GM23338 (cell line): ENCODE data around the gene CCL15. TPM values are rescaled to one million over a fixed set of nuclear protein-coding genes. Genes with fewer than 3 reads are reported as not detected.

Source experiments
- ATAC-seq: fragments of 200-7000 bp; cut with Tn5 transposase; 3 replicates; pipeline ENCODE4 v1.9.1; 2020
- DNase-seq: peaks from one replicate; pipeline ENCODE4 v3.0.0-alpha.2; 2015; ENCODE audit warnings: low spot score
- H2AFZ ChIP-seq: fragments of 200-600 bp; sonication (generic); 2 replicates; pipeline ENCODE4 v1.8.0; 2016; ENCODE audit warnings: antibody characterized with exemption, mild to moderate bottlenecking, moderate library complexity
- H3F3A ChIP-seq: fragments of 200-600 bp; sonication (generic); replicated peaks from 2 replicates; pipeline ENCODE4 v1.8.0; 2017; ENCODE audit warnings: antibody characterized with exemption, mixed run types, low read depth
- H3K27ac ChIP-seq: fragments of 200-600 bp; sonication (generic); 2 replicates; pipeline ENCODE4 v1.6.1; 2016; ENCODE audit warnings: low read depth
- H3K27me3 ChIP-seq: fragments of 200-600 bp; sonication (generic); 2 replicates; pipeline ENCODE4 v1.8.0; 2016; ENCODE audit warnings: mild to moderate bottlenecking, mixed run types, moderate library complexity; ENCODE audit not compliant: insufficient read depth
- H3K36me3 ChIP-seq: fragments of 200-600 bp; sonication (generic); 2 replicates; pipeline ENCODE4 v1.8.0; 2016; ENCODE audit warnings: mild to moderate bottlenecking; ENCODE audit not compliant: insufficient read depth
- H3K4me1 ChIP-seq: fragments of 200-600 bp; sonication (generic); 2 replicates; pipeline ENCODE4 v1.8.0; 2016; ENCODE audit warnings: mild to moderate bottlenecking, moderate library complexity; ENCODE audit not compliant: insufficient read depth
- H3K4me2 ChIP-seq: fragments of 200-600 bp; sonication (generic); 2 replicates; pipeline ENCODE4 v1.7.1; 2017; ENCODE audit warnings: mixed run types
- H3K4me3 ChIP-seq: fragments of 200-600 bp; sonication (generic); 2 replicates; pipeline ENCODE4 v1.6.1; 2016; ENCODE audit warnings: mixed run types
- H3K79me2 ChIP-seq: fragments of 200-600 bp; sonication (generic); replicated peaks from 2 replicates; pipeline ENCODE4 v1.8.0; 2017; ENCODE audit warnings: mild to moderate bottlenecking; ENCODE audit not compliant: insufficient read depth
- H3K9me2 ChIP-seq: fragments of 200-600 bp; sonication (generic); 2 replicates; pipeline ENCODE4 v1.8.0; 2017; ENCODE audit not compliant: insufficient read depth
- H4K20me1 ChIP-seq: fragments of 200-600 bp; sonication (generic); replicated peaks from 2 replicates; pipeline ENCODE4 v1.8.0; 2017; ENCODE audit warnings: mild to moderate bottlenecking; ENCODE audit not compliant: insufficient read depth
- H3K27ac Mint-ChIP-seq: 2 replicates; pipeline ENCODE4 v1.8.0; 2020; ENCODE audit warnings: inconsistent platforms, mild to moderate bottlenecking, moderate library complexity, mixed read lengths
- H3K27me3 Mint-ChIP-seq: 3 replicates; pipeline ENCODE4 v1.8.0; 2022; ENCODE audit warnings: low read depth, mild to moderate bottlenecking, moderate library complexity, mixed read lengths, inconsistent platforms; ENCODE audit not compliant: insufficient read depth, poor library complexity
- H3K36me3 Mint-ChIP-seq: 3 replicates; pipeline ENCODE4 v1.8.0; 2021; ENCODE audit warnings: low read depth, mild to moderate bottlenecking, inconsistent platforms, moderate library complexity, mixed read lengths
- H3K4me1 Mint-ChIP-seq: 3 replicates; pipeline ENCODE4 v1.8.0; 2020; ENCODE audit warnings: mild to moderate bottlenecking, inconsistent platforms, mixed read lengths
- H3K4me3 Mint-ChIP-seq: 3 replicates; pipeline ENCODE4 v1.8.0; 2021; ENCODE audit warnings: moderate library complexity, mild to moderate bottlenecking, inconsistent platforms, mixed read lengths
- H3K9me3 Mint-ChIP-seq: 3 replicates; pipeline ENCODE4 v1.8.0; 2020; ENCODE audit warnings: moderate library complexity, mild to moderate bottlenecking, inconsistent platforms, mixed read lengths
- CREB1 ChIP-seq: fragments of 250-450 bp; sonication (Bioruptor Pico); IDR thresholded peaks from 2 replicates; pipeline ENCODE4 v1.5.0; 2020; ENCODE audit warnings: low read depth, mild to moderate bottlenecking, moderate library complexity
- CTCF ChIP-seq, 2 experiments: fragments of 200-600 bp in 1 of 2; sonication (generic) in 1 of 2; conservative IDR thresholded peaks; 2 replicates each; pipeline versions ENCODE4 v1.5.1 to v1.6.1; 2016 to 2017; ENCODE audit warnings: antibody characterized with exemption in 2 of 2, low read depth in 2 of 2, mild to moderate bottlenecking in 2 of 2, moderate library complexity in 1 of 2
- EZH2 ChIP-seq: fragments of 200-600 bp; sonication (generic); IDR thresholded peaks from one replicate; pipeline ENCODE4 v1.8.0; 2017; ENCODE audit warnings: antibody characterized with exemption, mild to moderate bottlenecking, low read depth; ENCODE audit not compliant: unreplicated experiment
- EZH2phosphoT487 ChIP-seq: fragments of 200-600 bp; sonication (generic); IDR thresholded peaks from one replicate; pipeline ENCODE4 v1.8.1; 2018; ENCODE audit warnings: antibody characterized with exemption; ENCODE audit not compliant: unreplicated experiment
- JUNB ChIP-seq: IDR thresholded peaks from one replicate; pipeline ENCODE4 v1.6.1; 2016; ENCODE audit warnings: antibody characterized with exemption; ENCODE audit not compliant: unreplicated experiment
- POLR2AphosphoS5 ChIP-seq: IDR thresholded peaks from 2 replicates; pipeline ENCODE4 v1.6.1; 2016; ENCODE audit warnings: antibody characterized with exemption, low read depth
- REST ChIP-seq: IDR thresholded peaks from one replicate; pipeline ENCODE4 v1.6.1; 2018; ENCODE audit warnings: antibody characterized with exemption; ENCODE audit not compliant: unreplicated experiment
- STAT1 ChIP-seq: IDR thresholded peaks from one replicate; pipeline ENCODE4 v1.6.1; 2016; ENCODE audit warnings: antibody characterized with exemption; ENCODE audit not compliant: unreplicated experiment
- ZNF114 ChIP-seq: fragments of 250-450 bp; sonication (Bioruptor Pico); IDR thresholded peaks from 2 replicates; pipeline ENCODE4 v1.5.0; 2020; ENCODE audit warnings: mild to moderate bottlenecking, moderate library complexity
- ZNF331 ChIP-seq: fragments of 250-450 bp; sonication (Bioruptor Pico); IDR thresholded peaks from 2 replicates; pipeline ENCODE4 v1.5.0; 2020; ENCODE audit warnings: low read depth, mild to moderate bottlenecking, moderate library complexity
- polyA plus RNA-seq: library from polyadenylated mRNA; unstranded; fragments of >200 nt; fragmentation: Nextera tagmentation; extraction: Ambion mirVana; gene quantifications from 2 replicates; pipeline ENCODE4 v1.2.1, GENCODE V29; 2016
- total RNA-seq: library from RNA; depleted of rRNA; stranded (reverse); fragments of >200 nt; shearing (Covaris generic); gene quantifications from 2 replicates; pipeline ENCODE4 v1.2.3, GENCODE V29; 2014
- TF ChIP-seq, protein P1 (sequence below): IDR thresholded peaks from 2 replicates; pipeline ENCODE4 v1.6.1; 2016; ENCODE audit warnings: antibody characterized with exemption

The CCL15 gene
- total and polyA plus RNA-seq, 2 experiments from 2014 or later: not detected

GRCh38 chr17:36019423-36019822 lies 18.1 kb upstream of the CCL15 start (continued):
- TF ChIP-seq CREB1: no peak
- no peak for TF ChIP-seq JUNB
- no peak for TF ChIP-seq REST

GRCh38 chr17:36017799-36018198 lies 16.4 kb upstream of the CCL15 start, which contains the start of gene CCL23:
TSS of gene CCL23 (minus strand) at chr17:36017972. CDS start at chr17:36017897, 75 bp downstream.
- peaks cover 14% of the 10 kb centered on the region for H3K9me3 Mint-ChIP-seq
- Histone ChIP-seq H3K9me2 (no peaks in the 10 kb centered on the region), H3K4me2 (no peak within 1 kb of the TSS), H4K20me1 (no peaks in the 10 kb centered on the region), H3K36me3 (no peaks in the 10 kb centered on the region), H3K27ac (no peak within 1 kb of the TSS), H3K79me2 (no peaks in the 10 kb centered on the region), H3K27me3 (no peaks in the 10 kb centered on the region), H3F3A (no peaks in the 10 kb centered on the region), H3K4me1 (no peaks in the 10 kb centered on the region), H3K4me3 (no peak within 1 kb of the TSS), H2AFZ (no peak within 1 kb of the TSS)
- ATAC-seq: no peak
- peaks cover 11% of the 10 kb centered on the region for H3K27me3 Mint-ChIP-seq
- H3K4me3 Mint-ChIP-seq: no peak within 1 kb of the TSS
- H3K27ac Mint-ChIP-seq: no peak within 1 kb of the TSS
- DNase-seq: no peak
- no peaks in the 10 kb centered on the region for H3K4me1 Mint-ChIP-seq
- H3K36me3 Mint-ChIP-seq: no peaks in the 10 kb centered on the region; the same call in 2 of the 3 replicates
- TF ChIP-seq ZNF114 (CRISPR knock-in tag) (no peak), EZH2phosphoT487 (no peak), STAT1 (no peak), EZH2 (no peak), CREB1 (no peak), ZNF331 (CRISPR knock-in tag) (no peak), POLR2AphosphoS5 (no peak), CTCF (conservative IDR thresholded peaks at IDR 0.05; ENCODE audit: low read depth in 2 of 2) (no peak), REST (no peak), JUNB (no peak)
- TF ChIP-seq, protein P1, sequence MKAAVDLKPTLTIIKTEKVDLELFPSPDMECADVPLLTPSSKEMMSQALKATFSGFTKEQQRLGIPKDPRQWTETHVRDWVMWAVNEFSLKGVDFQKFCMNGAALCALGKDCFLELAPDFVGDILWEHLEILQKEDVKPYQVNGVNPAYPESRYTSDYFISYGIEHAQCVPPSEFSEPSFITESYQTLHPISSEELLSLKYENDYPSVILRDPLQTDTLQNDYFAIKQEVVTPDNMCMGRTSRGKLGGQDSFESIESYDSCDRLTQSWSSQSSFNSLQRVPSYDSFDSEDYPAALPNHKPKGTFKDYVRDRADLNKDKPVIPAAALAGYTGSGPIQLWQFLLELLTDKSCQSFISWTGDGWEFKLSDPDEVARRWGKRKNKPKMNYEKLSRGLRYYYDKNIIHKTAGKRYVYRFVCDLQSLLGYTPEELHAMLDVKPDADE: no peak
